GM12872 (cell line): ENCODE measurements around the gene ATG2B.

Experiments
- TF ChIP-seq, protein P1 (sequence below): IDR thresholded peaks from 3 replicates; pipeline ENCODE4 v1.5.1; 2011; ENCODE audit warnings: low read depth, mild to moderate bottlenecking, low read length, moderate library complexity; ENCODE audit not compliant: insufficient read depth

Gene ATG2B

DNA sequence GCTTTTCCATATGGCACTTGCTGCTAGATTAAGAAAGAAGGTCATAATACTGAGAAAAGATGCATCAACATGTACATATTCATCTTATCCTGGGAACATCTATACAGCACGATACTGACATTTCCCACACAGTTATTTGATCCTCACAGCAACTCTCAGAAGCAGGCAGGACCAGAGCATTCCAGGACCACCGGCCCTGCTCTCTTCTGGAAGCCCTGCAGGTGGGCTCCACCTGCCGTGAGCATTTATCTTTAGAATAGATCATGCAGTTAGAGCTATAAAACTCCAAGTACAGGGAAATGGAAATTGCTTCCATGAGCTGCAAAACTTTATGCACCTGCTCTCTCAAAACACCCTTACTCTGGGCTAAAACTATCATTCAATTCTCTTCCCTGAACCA, 112.7 kb downstream of the ATG2B start:
- TF ChIP-seq, protein P1, sequence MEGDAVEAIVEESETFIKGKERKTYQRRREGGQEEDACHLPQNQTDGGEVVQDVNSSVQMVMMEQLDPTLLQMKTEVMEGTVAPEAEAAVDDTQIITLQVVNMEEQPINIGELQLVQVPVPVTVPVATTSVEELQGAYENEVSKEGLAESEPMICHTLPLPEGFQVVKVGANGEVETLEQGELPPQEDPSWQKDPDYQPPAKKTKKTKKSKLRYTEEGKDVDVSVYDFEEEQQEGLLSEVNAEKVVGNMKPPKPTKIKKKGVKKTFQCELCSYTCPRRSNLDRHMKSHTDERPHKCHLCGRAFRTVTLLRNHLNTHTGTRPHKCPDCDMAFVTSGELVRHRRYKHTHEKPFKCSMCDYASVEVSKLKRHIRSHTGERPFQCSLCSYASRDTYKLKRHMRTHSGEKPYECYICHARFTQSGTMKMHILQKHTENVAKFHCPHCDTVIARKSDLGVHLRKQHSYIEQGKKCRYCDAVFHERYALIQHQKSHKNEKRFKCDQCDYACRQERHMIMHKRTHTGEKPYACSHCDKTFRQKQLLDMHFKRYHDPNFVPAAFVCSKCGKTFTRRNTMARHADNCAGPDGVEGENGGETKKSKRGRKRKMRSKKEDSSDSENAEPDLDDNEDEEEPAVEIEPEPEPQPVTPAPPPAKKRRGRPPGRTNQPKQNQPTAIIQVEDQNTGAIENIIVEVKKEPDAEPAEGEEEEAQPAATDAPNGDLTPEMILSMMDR, result no peak

DNA sequence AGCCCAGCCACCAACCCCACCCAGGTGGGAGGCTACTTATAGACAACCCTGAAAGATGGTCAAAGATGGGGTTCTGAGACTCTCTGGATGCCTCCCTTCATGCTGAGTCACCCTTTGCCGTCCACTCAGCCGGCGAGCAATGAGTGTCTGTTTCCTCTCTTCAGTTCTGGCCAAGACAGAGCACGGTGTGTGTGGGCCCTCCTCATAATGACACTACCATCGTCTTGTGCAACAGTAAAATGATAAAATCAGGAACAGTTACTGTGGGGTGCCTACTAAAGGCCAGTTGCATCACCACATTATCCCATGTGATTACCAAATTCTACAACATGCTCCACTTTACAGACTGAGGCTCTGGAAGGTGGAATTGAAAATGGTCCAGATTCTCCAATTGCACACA, 114.1 kb downstream of the ATG2B start:
- TF ChIP-seq, protein P1, result no peak

DNA sequence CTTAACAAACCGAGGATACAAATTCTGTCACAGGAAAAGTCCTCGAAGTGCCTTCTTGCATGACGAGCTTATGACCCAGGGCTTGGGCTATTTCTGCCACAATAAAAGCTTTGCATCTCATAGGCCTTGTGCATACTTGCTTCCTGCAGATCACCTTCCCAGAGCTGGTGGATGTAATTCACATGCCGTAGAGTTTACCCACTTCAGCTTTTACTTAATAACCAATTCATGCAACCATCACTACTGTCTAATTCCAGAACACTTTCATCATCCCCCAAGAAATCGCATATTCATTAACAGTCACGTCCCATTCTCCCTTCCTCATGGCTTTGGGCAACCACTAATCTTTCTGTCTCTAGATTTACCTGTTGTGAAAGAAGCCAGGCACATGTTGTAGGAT, 116.1 kb downstream of the ATG2B start:
- TF ChIP-seq, protein P1, result no peak

DNA sequence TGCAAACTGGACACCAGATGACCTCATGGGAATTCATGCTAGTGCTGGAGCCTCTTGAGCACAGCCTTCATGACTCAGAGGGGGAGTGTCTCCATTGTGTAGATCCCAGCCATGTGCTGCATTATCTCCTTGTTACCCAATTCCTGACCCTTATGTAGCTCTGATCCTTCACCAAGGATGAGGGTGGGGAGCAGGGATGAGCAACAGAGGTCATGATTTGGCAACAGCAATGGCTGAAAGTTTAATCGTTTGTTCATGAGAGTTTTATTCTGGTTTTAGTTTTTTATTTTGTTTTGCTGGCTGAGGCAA, 116.6 kb downstream of the ATG2B start:
- TF ChIP-seq, protein P1, result no peak

DNA sequence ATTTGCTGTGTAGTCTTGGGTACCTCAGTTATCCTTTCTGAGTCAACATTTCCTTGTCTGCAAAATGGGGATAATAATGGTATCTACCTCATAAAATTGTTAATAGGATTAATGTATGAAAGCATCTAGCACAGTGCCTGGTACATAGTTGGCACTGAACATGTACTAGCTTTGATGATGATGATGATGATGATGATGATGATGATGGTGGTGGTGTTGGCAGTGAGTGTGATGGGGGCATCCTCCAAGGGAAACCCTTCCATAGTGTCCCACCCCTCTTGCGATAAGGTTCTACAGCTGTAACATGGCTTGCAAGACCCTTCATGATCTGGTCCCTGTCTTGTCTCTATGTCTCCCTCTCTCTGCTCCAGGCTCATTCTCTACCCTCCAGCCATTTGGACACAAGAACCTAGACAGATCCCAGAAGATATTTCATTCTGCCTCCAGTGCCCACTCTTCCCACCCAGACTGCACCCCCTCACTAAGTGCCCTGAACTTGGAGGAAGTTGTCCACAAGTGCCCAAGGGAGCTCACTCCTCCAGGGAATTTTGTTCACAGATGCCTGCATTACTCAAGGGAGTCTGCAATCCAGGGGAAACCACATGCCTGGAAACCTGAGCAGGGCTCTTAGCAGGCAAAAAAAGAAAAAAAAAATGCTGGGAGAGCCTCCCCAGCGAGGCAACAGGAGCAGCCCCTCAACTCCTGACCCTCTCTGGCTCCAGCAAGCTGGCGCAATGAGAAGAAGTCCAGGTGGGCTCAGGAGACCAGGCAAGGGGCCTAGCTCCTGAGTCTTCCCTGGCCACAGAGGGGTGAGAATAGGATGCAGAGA, 117.2 kb downstream of the ATG2B start:
- TF ChIP-seq, protein P1, result no peak

DNA sequence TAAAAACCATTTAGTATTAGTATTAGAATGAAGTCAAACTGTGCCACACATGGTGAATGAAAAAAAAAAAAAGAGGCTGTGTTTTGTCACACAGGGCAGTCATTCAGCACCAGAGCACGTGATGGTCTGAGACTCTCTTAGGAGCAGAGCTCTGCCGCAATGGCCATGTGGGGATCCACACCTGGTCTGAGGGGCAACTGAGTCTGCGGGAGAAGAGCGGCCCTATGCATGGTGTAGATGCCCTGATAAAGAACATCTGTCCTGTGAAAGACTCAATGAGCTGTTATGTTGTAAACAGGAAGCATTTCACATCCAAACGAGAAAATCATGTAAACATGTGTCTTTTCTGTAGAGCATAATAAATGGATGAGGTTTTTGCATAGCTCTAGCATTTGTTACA, 119.4 kb downstream of the ATG2B start:
- TF ChIP-seq, protein P1, result no peak

DNA sequence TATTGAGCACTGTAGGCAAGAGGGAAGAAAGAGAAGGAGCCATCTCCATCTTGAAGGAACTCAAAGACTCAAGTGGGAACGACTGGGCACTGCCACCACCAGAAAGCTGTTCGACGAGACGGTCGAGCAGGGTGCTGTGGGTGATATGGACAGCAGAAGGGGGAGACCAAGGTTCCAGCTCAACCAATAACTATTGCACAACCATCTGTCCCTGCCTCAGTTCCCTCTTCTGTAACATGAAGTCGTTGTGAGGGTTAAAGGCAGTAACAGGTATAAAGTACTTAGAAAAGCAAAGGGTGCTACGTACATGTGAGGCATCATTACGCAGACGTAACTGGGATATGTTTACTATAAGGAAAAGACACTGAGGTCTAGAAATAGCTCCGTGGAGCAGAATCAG, 121.0 kb downstream of the ATG2B start:
- TF ChIP-seq, protein P1, result no peak
